CD4-positive, alpha-beta T cell (primary cell): ENCODE measurements around the gene PQBP1. TPM values are rescaled to one million over a fixed set of nuclear protein-coding genes. Genes with fewer than 3 reads are reported as not detected.
"Not testable (repeated sequence)": the region's sequence is repeated elsewhere in the genome, so short reads cannot be mapped to it uniquely, and the experiment has no call there.

ENCODE experiments used
- ATAC-seq: fragments of 200-7000 bp; cut with Tn5 transposase; one replicate; pipeline ENCODE4 v1.10.0; 2022; ENCODE audit warnings: mild to moderate bottlenecking; ENCODE audit not compliant: poor library complexity
- CTCF ChIA-PET: fragments of 350-600 bp; sonication (Branson Sonifier 250); formaldehyde crosslinking; loops from one replicate; lab custom pipeline; 2021; ENCODE audit warnings: antibody characterized with exemption, inconsistent platforms; lab: Charles Lee
- POLR2A ChIA-PET: fragments of 350-600 bp; sonication (Branson Sonifier 250); formaldehyde crosslinking; loops from one replicate; lab custom pipeline; 2021; ENCODE audit warnings: antibody characterized with exemption, inconsistent platforms; lab: Charles Lee
- DNase-seq, 14 experiments: peaks; one replicate each; pipeline ENCODE4 v3.0.0-alpha.2; 2013 to 2020; ENCODE audit warnings: mixed read lengths in 2 of 14
- H3K27ac ChIP-seq, 2 donors: one replicate each; pipeline versions ENCODE4 v1.5.1 to v1.7.0; 2013; ENCODE audit warnings: low read length in 2 of 2, low read depth in 1 of 2, mild to moderate bottlenecking in 1 of 2
- H3K27me3 ChIP-seq, 2 experiments: 1 replicate in 1 of 2; 2 replicates in 1 of 2; pipeline versions ENCODE4 v1.6.1 to v1.7.0; 2013; ENCODE audit warnings: low read length in 2 of 2, control low read depth in 1 of 2, mild to moderate bottlenecking in 1 of 2, moderate library complexity in 1 of 2; ENCODE audit not compliant: insufficient read depth in 2 of 2, control insufficient read depth in 1 of 2
- H3K36me3 ChIP-seq: one replicate; pipeline ENCODE4 v1.6.1; 2013; ENCODE audit warnings: low read length, control low read depth; ENCODE audit not compliant: insufficient read depth
- H3K4me1 ChIP-seq: one replicate; pipeline ENCODE4 v1.6.1; 2013; ENCODE audit warnings: low read length, control low read depth; ENCODE audit not compliant: insufficient read depth
- H3K4me3 ChIP-seq: one replicate; pipeline ENCODE4 v1.5.1; 2013; ENCODE audit warnings: mild to moderate bottlenecking, low read length, moderate library complexity
- H3K9me3 ChIP-seq, 2 experiments: 1 replicate in 1 of 2; 2 replicates in 1 of 2; pipeline versions ENCODE4 v1.6.1 to v1.7.0; 2013; ENCODE audit warnings: low read length in 2 of 2, mild to moderate bottlenecking in 2 of 2, control low read depth in 1 of 2, moderate library complexity in 1 of 2; ENCODE audit not compliant: control insufficient read depth in 1 of 2, insufficient read depth in 1 of 2
- H3K27ac Mint-ChIP-seq: one replicate; pipeline ENCODE4 v1.8.0; 2020; ENCODE audit warnings: mixed read lengths
- H3K27me3 Mint-ChIP-seq: one replicate; pipeline ENCODE4 v1.8.0; 2021; ENCODE audit warnings: mixed read lengths
- H3K36me3 Mint-ChIP-seq: one replicate; pipeline ENCODE4 v1.8.0; 2021; ENCODE audit warnings: low read depth, mixed read lengths
- H3K4me1 Mint-ChIP-seq: one replicate; pipeline ENCODE4 v1.8.0; 2021; ENCODE audit warnings: low read depth, mixed read lengths
- H3K4me3 Mint-ChIP-seq: one replicate; pipeline ENCODE4 v1.8.0; 2020; ENCODE audit warnings: mild to moderate bottlenecking, mixed read lengths
- H3K9me3 Mint-ChIP-seq: one replicate; pipeline ENCODE4 v1.8.0; 2020; ENCODE audit warnings: mixed read lengths
- CTCF ChIP-seq: fragments of 200-600 bp; IDR thresholded peaks from one replicate; pipeline ENCODE4 v1.8.0; 2022; ENCODE audit warnings: antibody characterized with exemption, mild to moderate bottlenecking
- intact Hi-C, 2 experiments: fragments of 100-400 bp; cut with DNase I in 1 of 2; cut with micrococcal nuclease in 1 of 2; formaldehyde crosslinking; loops; one replicate each; pipeline versions ENCODE4 v1.15.1 to v1.9.0; 2023 to 2025; cut with DNase I, micrococcal nuclease
- total RNA-seq, 174 experiments: library from RNA in 2 of 174; stranded (reverse) in 2 of 174; gene quantifications; one replicate each; pipeline ENCODE4 v1.2.3 and lab custom pipeline; 2021 to 2026

Gene PQBP1
- total RNA-seq, 2 experiments from 2014 or later: 73.0 to 76.6 TPM

GRCh38 chrX:48854121-48854804, 43.5 kb upstream of the PQBP1 start:
- H3K36me3 ChIP-seq, H3K27me3 ChIP-seq, H3K36me3 Mint-ChIP-seq, H3K4me1 Mint-ChIP-seq, POLR2A ChIA-PET, intact Hi-C loops, H3K27me3 Mint-ChIP-seq, H3K4me3 ChIP-seq, H3K27ac Mint-ChIP-seq, DNase-seq, H3K4me3 Mint-ChIP-seq, H3K9me3 Mint-ChIP-seq, H3K9me3 ChIP-seq, ATAC-seq, H3K4me1 ChIP-seq, H3K27ac ChIP-seq: not testable (repeated sequence)
- CTCF ChIA-PET: interaction anchor here (0.6 kb wide), 1 partner anchor 148 kb away, joined by 3 read pairs; the partner anchor contains the start of gene GRIPAP1

- peaks cover 6% of the 10 kb centered on the region for H3K27me3 Mint-ChIP-seq
- ChIA-PET CTCF (interaction anchor here (0.6 kb wide), 1 partner anchor 147 kb away, joined by 3 read pairs; the partner anchor contains the start of gene GRIPAP1), POLR2A (no interaction called here)
- TF ChIP-seq CTCF: no peak
- Histone ChIP-seq H3K4me3 (no peak overlapping the region), H3K27me3 (no peaks in the 10 kb centered on the region), H3K4me1 (no peaks in the 10 kb centered on the region), H3K36me3 (no peaks in the 10 kb centered on the region), H3K9me3 (no peaks in the 10 kb centered on the region), H3K27ac (no peak overlapping the region)
- H3K27ac Mint-ChIP-seq: no peak overlapping the region
- no peaks in the 10 kb centered on the region for H3K9me3 Mint-ChIP-seq
- no peak overlapping the region for H3K4me3 Mint-ChIP-seq
- intact Hi-C loops: no loop called here
- peaks cover under 1% of the 10 kb centered on the region for H3K4me1 Mint-ChIP-seq
- DNase-seq (peak in 3 of 14 experiments; percentile 14 to 33 (median 15)), ATAC-seq (no peak)
- no peaks in the 10 kb centered on the region for H3K36me3 Mint-ChIP-seq
Observed at GRCh38 chrX:48854898-48855297, 42.8 kb upstream of the PQBP1 start.

- H3K36me3 ChIP-seq: no peaks in the 10 kb centered on the region
- H3K27me3 ChIP-seq: no peaks in the 10 kb centered on the region
- no peaks in the 10 kb centered on the region for H3K9me3 ChIP-seq
- no peak for DNase-seq
- no peak overlapping the region for H3K4me3 ChIP-seq
- Mint-ChIP-seq H3K27me3 (peaks cover 7% of the 10 kb centered on the region), H3K36me3 (no peaks in the 10 kb centered on the region), H3K4me1 (no peaks in the 10 kb centered on the region), H3K9me3 (no peaks in the 10 kb centered on the region), H3K27ac (no peak overlapping the region), H3K4me3 (no peak overlapping the region)
- POLR2A ChIA-PET: no interaction called here
- CTCF ChIA-PET: no interaction called here
- no peaks in the 10 kb centered on the region for H3K4me1 ChIP-seq
- TF ChIP-seq CTCF: no peak
- intact Hi-C loops: no loop called here
- no peak overlapping the region for H3K27ac ChIP-seq
- ATAC-seq: no peak
Observed at GRCh38 chrX:48864210-48864609, 33.5 kb upstream of the PQBP1 start.

GRCh38 chrX:48872017-48872416, 25.7 kb upstream of the PQBP1 start:
- intact Hi-C loops, DNase-seq, H3K27ac Mint-ChIP-seq, CTCF ChIA-PET, H3K36me3 Mint-ChIP-seq, H3K9me3 Mint-ChIP-seq, POLR2A ChIA-PET, H3K36me3 ChIP-seq, ATAC-seq, H3K9me3 ChIP-seq, H3K27me3 Mint-ChIP-seq, H3K4me1 ChIP-seq, H3K4me1 Mint-ChIP-seq, H3K27me3 ChIP-seq, H3K27ac ChIP-seq, H3K4me3 ChIP-seq, H3K4me3 Mint-ChIP-seq: not testable (repeated sequence)

GRCh38 chrX:48876944-48877343, 20.8 kb upstream of the PQBP1 start:
- not testable (repeated sequence) for H3K9me3 Mint-ChIP-seq, ATAC-seq

More at GRCh38 chrX:48876944-48877343, 20.8 kb upstream of the PQBP1 start:
- intact Hi-C loops, DNase-seq, POLR2A ChIA-PET, H3K27me3 ChIP-seq, H3K27ac Mint-ChIP-seq, H3K27ac ChIP-seq, H3K4me1 Mint-ChIP-seq, H3K4me1 ChIP-seq, H3K36me3 ChIP-seq, CTCF ChIA-PET, H3K36me3 Mint-ChIP-seq, H3K4me3 ChIP-seq, H3K9me3 ChIP-seq, H3K27me3 Mint-ChIP-seq, H3K4me3 Mint-ChIP-seq: not testable (repeated sequence)
